RWPE1 (cell line): ENCODE measurements around the gene PSMF1.

ENCODE experiments used
- CTCF ChIA-PET: fragments of 350-600 bp; sonication (Branson Sonifier 250); formaldehyde crosslinking; extraction: SDS; loops from one replicate; lab custom pipeline; 2021; lab: Yijun Ruan, JAX
- POLR2A ChIA-PET: fragments of 400-600 bp; formaldehyde crosslinking; extraction: SDS; loops from one replicate; lab custom pipeline; 2020; ENCODE audit warnings: antibody characterized with exemption; ENCODE audit not compliant: low non-redundant PET; lab: Yijun Ruan, JAX
- DNase-seq: peaks from one replicate; pipeline ENCODE4 v3.0.0; 2012; ENCODE audit warnings: low spot score
- H3K27ac ChIP-seq: fragments of 450-650 bp; 2 replicates; pipeline ENCODE4 v1.5.1; 2017
- TF ChIP-seq, protein P1 (sequence below): fragments of 450-650 bp; conservative IDR thresholded peaks from 2 replicates; pipeline ENCODE4 v1.5.1; 2017; ENCODE audit warnings: low read depth, mild to moderate bottlenecking

PSMF1 gene

DNA sequence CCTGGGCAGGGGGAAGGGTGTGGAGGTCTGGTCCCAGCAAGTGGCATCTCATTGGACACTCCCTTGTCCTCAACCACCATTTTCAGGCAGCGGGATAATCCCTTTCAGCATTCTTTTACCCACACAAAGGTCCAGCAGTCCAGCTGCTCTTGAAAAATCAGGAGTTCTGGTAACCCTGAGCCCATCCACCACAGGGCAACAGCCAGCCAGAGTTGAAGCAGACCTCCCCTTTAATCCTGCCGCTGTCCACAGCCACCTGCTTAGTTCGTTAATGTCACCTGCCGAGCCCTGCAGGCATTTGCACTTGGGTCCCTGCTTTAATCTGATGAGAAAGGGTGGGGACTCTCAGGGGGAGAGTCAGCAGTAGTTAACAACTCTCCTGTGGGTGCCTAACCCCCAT lies 55.3 kb downstream of the PSMF1 start:
- TF ChIP-seq, protein P1, sequence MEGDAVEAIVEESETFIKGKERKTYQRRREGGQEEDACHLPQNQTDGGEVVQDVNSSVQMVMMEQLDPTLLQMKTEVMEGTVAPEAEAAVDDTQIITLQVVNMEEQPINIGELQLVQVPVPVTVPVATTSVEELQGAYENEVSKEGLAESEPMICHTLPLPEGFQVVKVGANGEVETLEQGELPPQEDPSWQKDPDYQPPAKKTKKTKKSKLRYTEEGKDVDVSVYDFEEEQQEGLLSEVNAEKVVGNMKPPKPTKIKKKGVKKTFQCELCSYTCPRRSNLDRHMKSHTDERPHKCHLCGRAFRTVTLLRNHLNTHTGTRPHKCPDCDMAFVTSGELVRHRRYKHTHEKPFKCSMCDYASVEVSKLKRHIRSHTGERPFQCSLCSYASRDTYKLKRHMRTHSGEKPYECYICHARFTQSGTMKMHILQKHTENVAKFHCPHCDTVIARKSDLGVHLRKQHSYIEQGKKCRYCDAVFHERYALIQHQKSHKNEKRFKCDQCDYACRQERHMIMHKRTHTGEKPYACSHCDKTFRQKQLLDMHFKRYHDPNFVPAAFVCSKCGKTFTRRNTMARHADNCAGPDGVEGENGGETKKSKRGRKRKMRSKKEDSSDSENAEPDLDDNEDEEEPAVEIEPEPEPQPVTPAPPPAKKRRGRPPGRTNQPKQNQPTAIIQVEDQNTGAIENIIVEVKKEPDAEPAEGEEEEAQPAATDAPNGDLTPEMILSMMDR = no peak
- no peak for DNase-seq
- ChIA-PET POLR2A (no interaction called here), CTCF (interaction anchor here (0.6 kb wide), 1 partner anchor 19 kb away, joined by 5 read pairs; no protein-coding TSS in a partner anchor)
- H3K27ac ChIP-seq = no peak overlapping the region

DNA sequence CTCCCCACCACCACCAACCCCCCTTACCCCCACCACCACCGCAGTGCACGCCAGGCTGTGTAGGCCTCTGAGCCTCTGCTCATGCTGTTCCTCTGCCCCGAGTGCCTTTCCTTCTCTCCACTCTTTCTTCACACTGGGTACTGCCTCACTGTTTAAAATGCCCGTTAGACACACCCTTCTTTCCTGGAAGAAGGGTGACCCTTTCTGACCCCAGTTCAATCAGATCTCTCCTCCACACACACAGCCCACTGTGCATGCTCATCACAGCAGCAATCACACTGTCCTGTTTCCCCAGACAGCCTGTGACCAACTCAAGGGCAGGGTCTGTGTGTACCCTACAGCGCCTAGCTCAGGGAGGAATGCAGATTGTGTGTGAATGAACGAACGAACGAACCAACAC lies 56.4 kb downstream of the PSMF1 start:
- no peak overlapping the region for H3K27ac ChIP-seq
- ChIA-PET POLR2A (no interaction called here), CTCF (interaction anchor here (0.6 kb wide), 1 partner anchor 286 kb away, joined by 5 read pairs; no protein-coding TSS in a partner anchor)
- DNase-seq = no peak
- TF ChIP-seq, protein P1 = no peak

DNA sequence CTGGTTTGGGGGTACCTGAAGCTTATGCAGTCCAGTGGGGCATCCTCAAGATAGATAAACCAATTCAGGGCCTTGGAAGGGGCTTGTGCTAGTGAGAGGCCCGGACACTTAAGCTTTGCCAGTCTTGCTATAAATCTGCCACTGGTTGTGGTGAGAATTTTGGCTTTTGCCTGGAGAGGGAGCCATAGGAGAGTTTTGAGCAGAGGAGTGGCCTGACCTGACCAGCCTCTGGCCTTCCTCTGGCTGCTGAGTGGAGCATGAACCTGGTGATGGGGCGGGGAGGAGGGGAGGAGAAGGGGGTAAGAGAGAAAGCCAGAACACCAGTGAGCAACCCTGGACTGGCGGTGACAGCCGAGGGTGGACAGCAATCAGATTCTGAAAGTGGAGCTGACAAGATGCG lies 59.3 kb downstream of the PSMF1 start:
- ChIA-PET POLR2A (no interaction called here), CTCF (interaction anchor here (0.7 kb wide), 1 partner anchor 1163 kb away, joined by 4 read pairs; no protein-coding TSS in a partner anchor)
- TF ChIP-seq, protein P1 = no peak
- no peak overlapping the region for H3K27ac ChIP-seq
- no peak for DNase-seq

DNA sequence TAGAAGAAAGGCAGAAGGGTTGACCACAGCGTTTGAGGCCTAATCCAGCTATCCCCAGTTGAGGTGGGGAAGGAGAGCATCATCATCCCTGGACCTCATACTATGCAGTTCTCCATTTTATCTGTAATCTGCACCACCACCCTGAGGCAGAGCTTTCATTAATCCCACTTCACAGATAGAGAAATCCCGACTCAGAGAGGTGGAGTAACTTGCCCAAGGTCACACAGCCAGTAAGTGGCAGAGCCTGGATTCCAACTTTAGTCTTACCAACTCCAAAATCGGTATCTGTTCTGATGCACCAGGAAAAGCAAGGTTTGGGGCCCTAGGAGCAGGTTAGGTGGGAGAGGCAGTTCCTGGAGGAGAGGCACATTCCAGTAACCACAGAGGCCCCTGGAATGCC lies 59.7 kb downstream of the PSMF1 start:
- CTCF ChIA-PET = no interaction called here
- H3K27ac ChIP-seq = no peak overlapping the region
- POLR2A ChIA-PET = no interaction called here
- DNase-seq = no peak
- TF ChIP-seq, protein P1 = no peak

DNA sequence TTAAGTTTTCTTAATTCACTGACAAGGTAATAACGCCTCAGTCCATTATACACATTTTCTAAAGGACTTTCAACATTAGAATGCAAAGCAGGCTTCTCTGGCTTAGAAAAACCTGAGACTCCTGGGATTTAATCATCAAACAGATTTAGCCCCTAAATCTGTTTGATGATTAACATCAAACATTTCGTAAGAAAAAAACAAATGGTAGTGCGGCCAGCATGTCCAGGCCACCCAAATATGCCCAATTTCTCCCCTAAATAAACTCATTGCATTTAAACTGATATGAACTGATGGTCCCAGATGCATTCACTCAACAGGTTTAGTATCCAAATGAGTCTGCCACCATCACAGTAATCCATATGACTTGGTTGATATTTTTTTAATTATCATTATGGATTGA lies 60.2 kb downstream of the PSMF1 start:
- CTCF ChIA-PET = no interaction called here
- POLR2A ChIA-PET = interaction anchor here (0.6 kb wide), 1 partner anchor 8 kb away, joined by 3 read pairs; no protein-coding TSS in a partner anchor
- TF ChIP-seq, protein P1 = no peak
- DNase-seq = no peak
- H3K27ac ChIP-seq = no peak overlapping the region

DNA sequence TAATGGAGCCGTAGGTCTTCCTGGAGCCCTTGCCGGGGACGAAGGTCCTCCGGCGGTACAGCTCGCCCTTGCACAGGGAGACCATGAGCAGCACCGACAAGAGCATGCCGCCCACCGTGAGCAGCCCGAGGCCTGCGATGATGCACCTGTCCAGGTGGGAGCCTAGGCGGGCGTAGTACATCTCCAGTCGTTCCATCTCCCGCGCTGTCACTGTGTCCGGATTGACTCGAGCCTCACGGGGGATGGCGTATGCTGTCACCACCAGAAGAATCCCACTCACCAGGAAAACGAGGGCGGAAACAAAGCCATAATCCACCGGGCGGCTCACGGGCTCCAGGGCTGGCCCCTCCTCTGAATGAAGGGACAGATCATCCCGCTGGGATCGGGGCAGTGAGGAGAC lies 62.5 kb downstream of the PSMF1 start:
- ChIA-PET CTCF (no interaction called here), POLR2A (no interaction called here)
- TF ChIP-seq, protein P1 = no peak
- DNase-seq = no peak
- no peak overlapping the region for H3K27ac ChIP-seq
